ENCODE results near the gene RAB23. TPM values are rescaled to one million over a fixed set of nuclear protein-coding genes. Genes with fewer than 3 reads are reported as not detected.

RAB23 gene
- total RNA-seq, 1 donor from 2014 or later: 21.4 TPM

DNA sequence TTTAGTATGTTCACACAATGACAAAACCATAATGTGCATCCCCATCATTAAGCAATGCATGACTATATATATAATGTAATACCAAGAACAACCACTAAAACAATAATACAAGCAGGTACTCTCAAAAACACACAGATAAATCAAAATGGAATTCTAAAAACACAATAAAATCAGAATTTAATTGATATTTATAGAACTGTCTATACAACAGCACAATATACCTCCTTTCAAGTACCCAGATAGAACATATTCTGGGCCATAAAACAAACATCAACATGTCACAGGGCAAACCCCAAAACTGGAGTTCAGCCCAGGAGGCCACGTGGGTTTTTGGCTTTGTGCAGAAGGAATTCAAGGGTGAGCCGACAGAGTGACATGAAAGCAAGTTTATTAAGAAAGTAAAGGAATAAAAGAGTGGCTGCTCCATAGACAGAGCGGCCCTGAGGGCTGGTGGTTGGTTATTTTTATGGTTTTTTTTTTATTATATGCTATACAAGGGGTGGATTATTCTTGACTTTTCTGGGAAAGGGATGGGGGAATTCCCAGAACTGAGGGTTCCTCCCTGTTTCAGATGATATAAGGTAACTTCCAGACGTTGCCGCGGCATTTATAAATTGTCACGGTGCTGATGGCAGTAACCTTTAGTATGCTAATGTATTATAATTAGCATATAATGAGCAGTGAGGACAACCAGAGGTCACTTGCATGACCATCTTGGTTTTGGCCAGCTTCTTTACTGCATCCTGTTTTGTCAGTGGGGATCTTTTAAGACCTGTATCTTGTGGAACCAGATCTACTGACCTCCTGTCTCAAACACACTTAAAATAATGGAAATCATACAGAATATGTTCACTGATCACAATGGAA, 5.6 kb downstream of the RAB23 start:
- peaks cover 16% of the 10 kb centered on the region for H3K4me1 Mint-ChIP-seq (ENCODE audit: low read depth, unreplicated experiment)
- H3K27me3 Mint-ChIP-seq (ENCODE audit: low read depth, unreplicated experiment): no peaks in the 10 kb centered on the region
- H3K27ac ChIP-seq (ENCODE audit: low read depth, low read length): no peak overlapping the region
- DNase-seq (ENCODE audit: low read depth) (peak; percentile 75), FAIRE-seq (peak; percentile 56)
- H2AFZ ChIP-seq (ENCODE audit: low read depth, low read length): no peak overlapping the region
- H3K27me3 ChIP-seq (ENCODE audit: insufficient read depth, low read length): no peaks in the 10 kb centered on the region
- H4K20me1 ChIP-seq (ENCODE audit: insufficient read depth, low read length): peaks cover 62% of the 10 kb centered on the region
- peak overlapping the region; percentile 30 for H3K4me2 ChIP-seq (ENCODE audit: low read length)
- TF ChIP-seq, protein P1, sequence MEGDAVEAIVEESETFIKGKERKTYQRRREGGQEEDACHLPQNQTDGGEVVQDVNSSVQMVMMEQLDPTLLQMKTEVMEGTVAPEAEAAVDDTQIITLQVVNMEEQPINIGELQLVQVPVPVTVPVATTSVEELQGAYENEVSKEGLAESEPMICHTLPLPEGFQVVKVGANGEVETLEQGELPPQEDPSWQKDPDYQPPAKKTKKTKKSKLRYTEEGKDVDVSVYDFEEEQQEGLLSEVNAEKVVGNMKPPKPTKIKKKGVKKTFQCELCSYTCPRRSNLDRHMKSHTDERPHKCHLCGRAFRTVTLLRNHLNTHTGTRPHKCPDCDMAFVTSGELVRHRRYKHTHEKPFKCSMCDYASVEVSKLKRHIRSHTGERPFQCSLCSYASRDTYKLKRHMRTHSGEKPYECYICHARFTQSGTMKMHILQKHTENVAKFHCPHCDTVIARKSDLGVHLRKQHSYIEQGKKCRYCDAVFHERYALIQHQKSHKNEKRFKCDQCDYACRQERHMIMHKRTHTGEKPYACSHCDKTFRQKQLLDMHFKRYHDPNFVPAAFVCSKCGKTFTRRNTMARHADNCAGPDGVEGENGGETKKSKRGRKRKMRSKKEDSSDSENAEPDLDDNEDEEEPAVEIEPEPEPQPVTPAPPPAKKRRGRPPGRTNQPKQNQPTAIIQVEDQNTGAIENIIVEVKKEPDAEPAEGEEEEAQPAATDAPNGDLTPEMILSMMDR (IDR thresholded peaks at IDR 0.05; ENCODE audit: insufficient read depth, low read depth, low read length): no peak
- TF ChIP-seq EZH2 (IDR thresholded peaks at IDR 0.05; ENCODE audit: insufficient read depth, low read length): no peak
- H3K79me2 ChIP-seq (ENCODE audit: insufficient read depth, low read length): peaks cover 100% of the 10 kb centered on the region
- H3K4me1 ChIP-seq (ENCODE audit: insufficient read depth, low read length): peaks cover 5% of the 10 kb centered on the region
- H3K36me3 ChIP-seq (ENCODE audit: insufficient read depth, low read length): no peaks in the 10 kb centered on the region
- H3K27ac Mint-ChIP-seq (ENCODE audit: unreplicated experiment): no peak overlapping the region
- H3K36me3 Mint-ChIP-seq (ENCODE audit: low read depth, unreplicated experiment): peaks cover 13% of the 10 kb centered on the region
- H3K9ac ChIP-seq (ENCODE audit: low read length): no peak overlapping the region
- H3K9me3 Mint-ChIP-seq (ENCODE audit: unreplicated experiment): peaks cover 2% of the 10 kb centered on the region
- H3K4me3 Mint-ChIP-seq (ENCODE audit: unreplicated experiment): no peak overlapping the region
- no peak overlapping the region for H3K4me3 ChIP-seq (ENCODE audit: insufficient read depth, low read depth, low read length)
- no peaks in the 10 kb centered on the region for H3K9me3 ChIP-seq (ENCODE audit: insufficient read depth, low read depth, low read length)

- Mint-ChIP-seq H3K9me3 (ENCODE audit: unreplicated experiment) (peaks cover 2% of the 10 kb centered on the region), H3K4me3 (ENCODE audit: unreplicated experiment) (no peak overlapping the region), H3K27ac (ENCODE audit: unreplicated experiment) (no peak overlapping the region), H3K27me3 (ENCODE audit: low read depth, unreplicated experiment) (no peaks in the 10 kb centered on the region), H3K36me3 (ENCODE audit: low read depth, unreplicated experiment) (peaks cover 13% of the 10 kb centered on the region), H3K4me1 (ENCODE audit: low read depth, unreplicated experiment) (peaks cover 13% of the 10 kb centered on the region)
- Histone ChIP-seq H3K79me2 (ENCODE audit: insufficient read depth, low read length) (peaks cover 100% of the 10 kb centered on the region), H3K36me3 (ENCODE audit: insufficient read depth, low read length) (no peaks in the 10 kb centered on the region), H3K27ac (ENCODE audit: low read depth, low read length) (no peak overlapping the region), H3K4me2 (ENCODE audit: low read length) (no peak overlapping the region), H3K4me3 (ENCODE audit: insufficient read depth, low read depth, low read length) (no peak overlapping the region), H2AFZ (ENCODE audit: low read depth, low read length) (no peak overlapping the region), H3K9me3 (ENCODE audit: insufficient read depth, low read depth, low read length) (no peaks in the 10 kb centered on the region), H3K4me1 (ENCODE audit: insufficient read depth, low read length) (peaks cover 5% of the 10 kb centered on the region), H3K9ac (ENCODE audit: low read length) (no peak overlapping the region), H3K27me3 (ENCODE audit: insufficient read depth, low read length) (no peaks in the 10 kb centered on the region), H4K20me1 (ENCODE audit: insufficient read depth, low read length) (peaks cover 69% of the 10 kb centered on the region)
- DNase-seq (ENCODE audit: low read depth) (no peak), FAIRE-seq (no peak)
- TF ChIP-seq, protein P1 (IDR thresholded peaks at IDR 0.05; ENCODE audit: insufficient read depth, low read depth, low read length): no peak
- no peak for TF ChIP-seq EZH2 (IDR thresholded peaks at IDR 0.05; ENCODE audit: insufficient read depth, low read length)
Measured at GRCh38 chr6:57215260-57215659, 6.8 kb downstream of the RAB23 start.

DNA sequence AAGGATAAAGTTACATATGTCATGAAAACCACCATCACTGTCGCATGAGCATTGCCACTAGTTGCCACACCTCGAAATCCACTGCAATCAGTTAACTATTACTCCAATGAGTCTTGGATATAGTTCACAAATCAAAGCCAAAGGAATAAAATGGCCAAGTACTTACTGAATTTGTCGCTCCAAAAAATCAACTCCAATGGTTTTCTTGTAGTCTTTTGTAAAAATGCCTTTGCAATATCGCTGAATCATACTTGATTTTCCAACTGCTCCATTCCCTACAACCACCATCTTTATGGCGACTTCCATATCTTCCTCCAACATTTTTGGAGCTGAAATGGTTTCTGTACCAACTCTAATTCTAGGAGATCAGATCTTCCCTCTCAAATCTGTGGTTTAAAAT, 12.0 kb downstream of the RAB23 start:
- Histone ChIP-seq H3K79me2 (ENCODE audit: insufficient read depth, low read length) (peaks cover 96% of the 10 kb centered on the region), H3K27me3 (ENCODE audit: insufficient read depth, low read length) (no peaks in the 10 kb centered on the region), H3K9ac (ENCODE audit: low read length) (no peak overlapping the region), H2AFZ (ENCODE audit: low read depth, low read length) (no peak overlapping the region), H3K4me3 (ENCODE audit: insufficient read depth, low read depth, low read length) (no peak overlapping the region), H4K20me1 (ENCODE audit: insufficient read depth, low read length) (peaks cover 56% of the 10 kb centered on the region), H3K4me1 (ENCODE audit: insufficient read depth, low read length) (no peaks in the 10 kb centered on the region), H3K27ac (ENCODE audit: low read depth, low read length) (no peak overlapping the region), H3K4me2 (ENCODE audit: low read length) (no peak overlapping the region), H3K9me3 (ENCODE audit: insufficient read depth, low read depth, low read length) (no peaks in the 10 kb centered on the region), H3K36me3 (ENCODE audit: insufficient read depth, low read length) (peaks cover 7% of the 10 kb centered on the region)
- H3K4me3 Mint-ChIP-seq (ENCODE audit: unreplicated experiment): no peak overlapping the region
- peaks cover 6% of the 10 kb centered on the region for H3K36me3 Mint-ChIP-seq (ENCODE audit: low read depth, unreplicated experiment)
- no peak overlapping the region for H3K27ac Mint-ChIP-seq (ENCODE audit: unreplicated experiment)
- no peaks in the 10 kb centered on the region for H3K27me3 Mint-ChIP-seq (ENCODE audit: low read depth, unreplicated experiment)
- FAIRE-seq (no peak), DNase-seq (ENCODE audit: low read depth) (no peak)
- no peak for TF ChIP-seq EZH2 (IDR thresholded peaks at IDR 0.05; ENCODE audit: insufficient read depth, low read length)
- TF ChIP-seq, protein P1 (IDR thresholded peaks at IDR 0.05; ENCODE audit: insufficient read depth, low read depth, low read length): no peak
- peaks cover 20% of the 10 kb centered on the region for H3K4me1 Mint-ChIP-seq (ENCODE audit: low read depth, unreplicated experiment)
- peaks cover 2% of the 10 kb centered on the region for H3K9me3 Mint-ChIP-seq (ENCODE audit: unreplicated experiment)
